ENCODE measurements around the gene PDZD2. TPM values are rescaled to one million over a fixed set of nuclear protein-coding genes. Genes with fewer than 3 reads are reported as not detected.

The PDZD2 gene
- total and polyA plus RNA-seq, 2 donors (not counting 3 experiments of a cell fraction or from before 2014, with no cell fraction given) = 0.66 to 6.9 TPM

DNA sequence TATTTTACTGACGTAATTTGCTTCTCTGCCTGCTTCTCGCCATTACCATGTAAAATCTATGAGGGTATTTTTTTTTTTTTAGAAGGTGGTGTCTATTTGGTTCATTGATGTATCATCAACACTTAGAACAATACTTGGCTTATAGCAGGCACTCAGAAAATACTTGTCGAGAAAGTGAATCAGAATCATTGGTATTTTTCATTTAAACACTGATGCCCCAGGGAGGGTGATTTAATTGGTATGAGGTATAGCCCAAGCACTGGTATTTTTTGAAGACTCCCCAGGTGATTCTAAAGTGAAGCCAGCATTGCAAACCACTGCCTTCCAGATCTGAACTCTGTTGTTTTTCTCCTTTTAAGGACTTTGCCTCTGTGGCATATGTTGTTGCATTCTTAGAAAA is 16.6 kb downstream of the PDZD2 start:
- no peaks in the 10 kb centered on the region for H3K79me2 ChIP-seq (ENCODE audit: control insufficient read depth, insufficient read depth, low read length)
- FAIRE-seq (no peak), DNase-seq (ENCODE audit: low read depth, low spot score) (no peak)
- BruUV-seq (replicated peaks) = no TSS peak
- no peak overlapping the region for H3K9ac ChIP-seq (replicated peaks; ENCODE audit: extremely low read depth, insufficient read depth, low read length)
- ChIA-PET POLR2A (no interaction called here), CTCF (no interaction called here)
- H3K27ac ChIP-seq (ENCODE audit: insufficient read depth, low read depth, low read length) = no peak overlapping the region
- dilution Hi-C loops (cut with MboI; ENCODE audit: extremely low pct_ligation_motif_present, low sequenced_read_pairs) (no loop called here), intact Hi-C loops (cut with micrococcal nuclease) (no loop called here)
- H3K36me3 ChIP-seq (ENCODE audit: control insufficient read depth in 2 of 2, extremely low read depth in 1 of 2, insufficient read depth in 2 of 2, low read length in 2 of 2) = no peaks in the 10 kb centered on the region
- TF ChIP-seq FOS (IDR thresholded peaks at IDR 0.05; ENCODE audit: borderline replicate concordance, insufficient read depth, low read length) (no peak), EZH2 (IDR thresholded peaks at IDR 0.05; ENCODE audit: borderline replicate concordance, low read depth, low read length, severe bottlenecking) (no peak), MYC (IDR thresholded peaks at IDR 0.05; ENCODE audit: low read depth, low read length) (no peak), POLR2A (IDR thresholded peaks at IDR 0.05; ENCODE audit: low read depth, low read length) (no peak), POLR2AphosphoS5 (IDR thresholded peaks at IDR 0.05; ENCODE audit: insufficient read depth, low read depth, low read length) (no peak), JUN (IDR thresholded peaks at IDR 0.05; ENCODE audit: borderline replicate concordance, insufficient read depth, insufficient read length, low read depth) (no peak), GATA2 (IDR thresholded peaks at IDR 0.05; ENCODE audit: insufficient read depth, insufficient read length, low read depth, low read length) (no peak)
- TF ChIP-seq, protein P1, sequence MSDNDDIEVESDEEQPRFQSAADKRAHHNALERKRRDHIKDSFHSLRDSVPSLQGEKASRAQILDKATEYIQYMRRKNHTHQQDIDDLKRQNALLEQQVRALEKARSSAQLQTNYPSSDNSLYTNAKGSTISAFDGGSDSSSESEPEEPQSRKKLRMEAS (IDR thresholded peaks at IDR 0.05; ENCODE audit: insufficient read depth, insufficient read length) = no peak
- TF ChIP-seq, protein P2, sequence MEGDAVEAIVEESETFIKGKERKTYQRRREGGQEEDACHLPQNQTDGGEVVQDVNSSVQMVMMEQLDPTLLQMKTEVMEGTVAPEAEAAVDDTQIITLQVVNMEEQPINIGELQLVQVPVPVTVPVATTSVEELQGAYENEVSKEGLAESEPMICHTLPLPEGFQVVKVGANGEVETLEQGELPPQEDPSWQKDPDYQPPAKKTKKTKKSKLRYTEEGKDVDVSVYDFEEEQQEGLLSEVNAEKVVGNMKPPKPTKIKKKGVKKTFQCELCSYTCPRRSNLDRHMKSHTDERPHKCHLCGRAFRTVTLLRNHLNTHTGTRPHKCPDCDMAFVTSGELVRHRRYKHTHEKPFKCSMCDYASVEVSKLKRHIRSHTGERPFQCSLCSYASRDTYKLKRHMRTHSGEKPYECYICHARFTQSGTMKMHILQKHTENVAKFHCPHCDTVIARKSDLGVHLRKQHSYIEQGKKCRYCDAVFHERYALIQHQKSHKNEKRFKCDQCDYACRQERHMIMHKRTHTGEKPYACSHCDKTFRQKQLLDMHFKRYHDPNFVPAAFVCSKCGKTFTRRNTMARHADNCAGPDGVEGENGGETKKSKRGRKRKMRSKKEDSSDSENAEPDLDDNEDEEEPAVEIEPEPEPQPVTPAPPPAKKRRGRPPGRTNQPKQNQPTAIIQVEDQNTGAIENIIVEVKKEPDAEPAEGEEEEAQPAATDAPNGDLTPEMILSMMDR (IDR thresholded peaks at IDR 0.05; ENCODE audit: extremely low read depth in 1 of 2, insufficient read depth in 1 of 2, low read depth in 1 of 2, low read length in 2 of 2) = no peak
- H3K4me2 ChIP-seq (ENCODE audit: insufficient read depth, low read length) = no peak overlapping the region
- no peaks in the 10 kb centered on the region for H3K9me3 ChIP-seq (replicated peaks; ENCODE audit: control insufficient read depth, insufficient read depth, low read length)
- no peaks in the 10 kb centered on the region for H3K4me1 ChIP-seq (ENCODE audit: control insufficient read depth, extremely low read depth, insufficient read depth, low read length)
- H3K9me1 ChIP-seq (replicated peaks; ENCODE audit: control insufficient read depth, extremely low read depth, insufficient read depth, low read length) = no peaks in the 10 kb centered on the region
- no peaks in the 10 kb centered on the region for H3K27me3 ChIP-seq (ENCODE audit: control insufficient read depth in 2 of 2, insufficient read depth in 2 of 2, low read length in 2 of 2)
- H4K20me1 ChIP-seq (replicated peaks; ENCODE audit: control insufficient read depth, extremely low read depth, insufficient read depth, low read length) = no peaks in the 10 kb centered on the region
- no peak overlapping the region for H2AFZ ChIP-seq (ENCODE audit: low read depth, low read length)
- no peak overlapping the region for H3K4me3 ChIP-seq (replicated peaks in 1 of 3; ENCODE audit: insufficient read depth in 1 of 3, low read depth in 1 of 3, low read length in 3 of 3)

Measured in endothelial cell of umbilical vein (primary cell).